Activated naive CD4-positive, alpha-beta T cell treated with anti-CD3 and anti-CD28 coated beads, Interleukin-2, amount 50 U/mL, for 24 hours (primary cell): ENCODE results near the gene TAOK1.
A peak's percentile ranks its signal among the peaks of the same experiment; 100 is the strongest.

Source experiments
- H3K27ac Mint-ChIP-seq: one replicate; pipeline ENCODE4 v1.8.0; 2021; ENCODE audit warnings: mild to moderate bottlenecking, mixed read lengths
- H3K27me3 Mint-ChIP-seq: one replicate; pipeline ENCODE4 v1.8.0; 2021; ENCODE audit warnings: mixed read lengths
- H3K36me3 Mint-ChIP-seq: one replicate; pipeline ENCODE4 v1.8.0; 2021; ENCODE audit warnings: mixed read lengths
- H3K4me1 Mint-ChIP-seq: one replicate; pipeline ENCODE4 v1.8.0; 2021; ENCODE audit warnings: mixed read lengths
- H3K4me3 Mint-ChIP-seq: one replicate; pipeline ENCODE4 v1.8.0; 2021; ENCODE audit warnings: mild to moderate bottlenecking, mixed read lengths
- H3K9me3 Mint-ChIP-seq: one replicate; pipeline ENCODE4 v1.8.0; 2021; ENCODE audit warnings: mixed read lengths

The TAOK1 gene

GRCh38 chr17:29364691-29365090 is 25.5 kb upstream of the TAOK1 start:
- Mint-ChIP-seq H3K4me1 (no peaks in the 10 kb centered on the region), H3K27me3 (no peaks in the 10 kb centered on the region), H3K36me3 (no peaks in the 10 kb centered on the region), H3K4me3 (no peak overlapping the region), H3K27ac (no peak overlapping the region), H3K9me3 (no peaks in the 10 kb centered on the region)

- no peaks in the 10 kb centered on the region for H3K36me3 Mint-ChIP-seq
Observed at GRCh38 chr17:29368161-29368560, 22.0 kb upstream of the TAOK1 start.

GRCh38 chr17:29368926-29369325 is 21.2 kb upstream of the TAOK1 start:
- Mint-ChIP-seq H3K4me3 (no peak overlapping the region), H3K36me3 (no peaks in the 10 kb centered on the region), H3K4me1 (no peaks in the 10 kb centered on the region), H3K9me3 (no peaks in the 10 kb centered on the region), H3K27me3 (no peaks in the 10 kb centered on the region), H3K27ac (no peak overlapping the region)

More at GRCh38 chr17:29368161-29368560, 22.0 kb upstream of the TAOK1 start:
- no peaks in the 10 kb centered on the region for H3K27me3 Mint-ChIP-seq
- H3K9me3 Mint-ChIP-seq: no peaks in the 10 kb centered on the region
- H3K4me1 Mint-ChIP-seq: no peaks in the 10 kb centered on the region
- no peak overlapping the region for H3K4me3 Mint-ChIP-seq
- no peak overlapping the region for H3K27ac Mint-ChIP-seq

- Mint-ChIP-seq H3K27ac (no peak overlapping the region), H3K4me1 (no peaks in the 10 kb centered on the region), H3K27me3 (no peaks in the 10 kb centered on the region), H3K36me3 (no peaks in the 10 kb centered on the region), H3K4me3 (no peak overlapping the region), H3K9me3 (no peaks in the 10 kb centered on the region)
Observed at GRCh38 chr17:29369831-29370735, 20.1 kb upstream of the TAOK1 start.

DNA sequence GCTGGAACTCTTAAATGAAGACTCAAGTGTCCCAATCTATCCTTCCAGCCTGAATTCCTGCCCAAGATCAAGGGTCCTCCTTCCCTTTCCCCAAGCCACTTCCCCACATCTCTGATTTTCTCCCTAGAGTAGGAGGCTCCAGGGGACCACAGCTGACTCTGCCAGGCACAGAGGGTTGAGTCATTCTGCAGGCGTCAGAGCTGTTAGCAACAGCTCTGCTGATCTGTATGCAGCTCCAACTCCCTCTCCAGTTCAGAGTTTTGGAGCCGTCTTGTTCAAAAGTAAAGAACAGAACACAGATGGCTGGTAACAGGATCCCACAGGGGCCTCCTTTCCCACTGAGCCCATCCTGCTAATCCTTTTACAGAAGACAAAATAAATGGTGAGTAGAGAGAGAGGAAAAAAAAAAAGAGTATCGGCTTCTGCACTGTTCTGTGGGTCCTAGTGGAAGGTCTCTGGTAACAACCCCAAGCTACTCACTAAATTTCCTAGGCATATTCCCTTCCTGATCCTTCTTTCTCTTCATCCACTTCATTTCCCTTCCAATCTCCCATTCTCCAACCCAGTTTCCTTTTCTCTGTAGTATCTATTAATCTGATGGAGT is 13.4 kb upstream of the TAOK1 start:
- H3K27ac Mint-ChIP-seq: no peak overlapping the region
- H3K9me3 Mint-ChIP-seq: no peaks in the 10 kb centered on the region
- H3K27me3 Mint-ChIP-seq: no peaks in the 10 kb centered on the region
- H3K4me1 Mint-ChIP-seq: no peaks in the 10 kb centered on the region
- H3K36me3 Mint-ChIP-seq: no peaks in the 10 kb centered on the region
- no peak overlapping the region for H3K4me3 Mint-ChIP-seq

DNA sequence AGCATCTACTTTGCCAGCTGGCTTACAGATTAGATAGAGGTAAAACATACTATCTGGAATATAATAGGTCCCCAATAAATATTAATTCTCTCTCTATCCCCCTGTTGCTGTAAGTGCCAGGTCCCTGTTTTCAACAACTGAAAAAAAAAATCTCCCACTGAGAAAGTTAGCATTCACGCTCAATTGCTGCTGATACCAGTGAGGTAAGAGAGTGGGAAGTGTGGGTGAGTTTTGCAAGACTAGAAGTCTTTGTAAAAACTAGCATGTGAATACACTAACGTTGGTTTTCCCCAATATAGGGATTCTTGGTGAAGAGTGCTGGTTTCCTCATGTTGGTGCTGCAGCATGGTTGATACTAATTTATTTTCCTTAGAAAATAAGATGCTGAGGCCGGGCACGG is 11.7 kb upstream of the TAOK1 start:
- no peak overlapping the region for H3K27ac Mint-ChIP-seq
- no peak overlapping the region for H3K4me3 Mint-ChIP-seq
- H3K36me3 Mint-ChIP-seq: no peaks in the 10 kb centered on the region
- H3K4me1 Mint-ChIP-seq: no peaks in the 10 kb centered on the region
- H3K27me3 Mint-ChIP-seq: no peaks in the 10 kb centered on the region
- no peaks in the 10 kb centered on the region for H3K9me3 Mint-ChIP-seq

DNA sequence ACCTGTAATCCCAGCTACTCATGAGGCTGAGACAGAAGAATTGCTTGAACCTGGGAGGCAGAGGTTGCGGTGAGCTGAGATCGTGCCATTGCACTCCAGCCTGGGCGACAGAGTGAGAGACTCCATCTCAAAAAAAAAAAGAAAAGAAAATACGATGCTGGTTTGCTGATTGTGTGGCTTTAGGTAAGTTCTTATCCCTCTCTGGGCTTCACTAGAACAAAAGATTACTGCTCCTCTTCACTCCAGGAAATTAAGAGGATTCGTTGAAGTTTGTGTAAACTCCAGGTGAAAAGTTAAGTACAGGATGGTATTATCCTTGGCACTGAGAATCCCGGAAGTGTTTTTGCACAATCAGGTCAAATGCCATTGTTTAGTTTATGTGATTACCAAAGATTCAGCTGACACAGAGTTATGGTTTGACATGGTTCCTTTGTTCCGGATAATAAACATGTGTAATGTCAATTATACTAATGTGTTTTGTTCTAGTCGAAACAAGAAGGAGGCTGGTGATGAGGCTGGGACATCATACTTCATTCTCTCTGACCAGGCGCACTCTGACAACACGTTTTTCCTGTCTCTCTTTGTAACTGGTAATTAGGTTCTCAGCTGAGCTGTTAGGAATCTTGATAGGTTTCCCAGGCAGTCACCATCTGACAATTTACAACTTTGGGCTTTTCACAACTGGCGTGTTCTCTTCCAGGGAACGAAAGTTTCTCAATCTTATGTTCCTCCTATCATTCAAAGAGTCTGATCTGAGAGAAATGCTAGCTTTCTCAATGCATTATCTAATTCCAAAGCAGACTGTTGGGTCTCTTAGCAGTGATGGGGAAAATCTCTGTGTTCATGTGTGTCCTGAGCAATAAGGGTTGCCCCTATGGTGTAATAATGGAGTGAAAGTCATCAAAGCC is 10.8 kb upstream of the TAOK1 start:
- Mint-ChIP-seq H3K36me3 (no peaks in the 10 kb centered on the region), H3K4me3 (no peak overlapping the region), H3K27me3 (no peaks in the 10 kb centered on the region), H3K27ac (no peak overlapping the region), H3K9me3 (no peaks in the 10 kb centered on the region), H3K4me1 (no peaks in the 10 kb centered on the region)

DNA sequence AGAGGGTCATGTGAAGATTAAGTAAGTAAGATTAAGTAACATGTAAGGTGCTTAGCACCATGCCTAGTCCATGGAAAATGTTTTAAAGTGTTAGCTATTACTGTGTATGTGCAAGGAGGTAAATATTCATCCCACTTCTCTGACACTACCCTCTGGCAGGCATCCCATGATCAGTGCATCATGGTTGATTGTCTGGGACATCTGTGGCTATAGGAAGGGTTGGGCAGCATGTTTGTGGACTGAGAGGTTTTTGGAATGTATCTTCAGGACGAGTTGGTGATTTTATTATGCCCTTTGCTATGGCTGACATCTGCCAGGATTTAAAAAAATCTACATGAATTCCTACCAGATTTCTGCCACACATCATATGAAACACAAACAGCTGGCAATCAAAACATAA is 6.5 kb upstream of the TAOK1 start:
- Mint-ChIP-seq H3K4me3 (no peak overlapping the region), H3K4me1 (no peaks in the 10 kb centered on the region), H3K36me3 (no peaks in the 10 kb centered on the region), H3K27ac (no peak overlapping the region), H3K27me3 (no peaks in the 10 kb centered on the region), H3K9me3 (no peaks in the 10 kb centered on the region)

DNA sequence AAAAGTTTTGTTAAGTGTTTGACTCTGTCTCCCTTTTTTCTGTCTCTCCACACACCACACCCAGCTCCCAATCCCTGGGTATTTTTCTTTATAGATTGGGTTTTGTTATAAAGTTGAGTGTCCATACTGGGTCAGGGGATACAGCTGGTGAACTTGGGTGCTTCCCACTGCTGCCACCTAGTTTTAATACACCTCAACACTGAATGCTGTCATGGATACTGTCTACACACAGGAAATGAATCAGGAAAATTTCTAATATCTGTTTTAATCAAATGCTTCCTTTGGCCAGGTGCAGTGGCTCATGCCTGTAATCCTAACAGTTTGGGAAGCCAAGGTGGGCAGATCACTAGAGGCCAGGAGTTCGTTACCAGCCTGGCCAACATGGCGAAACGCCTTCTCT is 5.3 kb upstream of the TAOK1 start:
- Mint-ChIP-seq H3K27ac (no peak overlapping the region), H3K9me3 (no peaks in the 10 kb centered on the region), H3K4me3 (no peak overlapping the region), H3K36me3 (no peaks in the 10 kb centered on the region), H3K4me1 (peaks cover 5% of the 10 kb centered on the region), H3K27me3 (no peaks in the 10 kb centered on the region)

- Mint-ChIP-seq H3K27me3 (no peaks in the 10 kb centered on the region), H3K4me1 (peaks cover 14% of the 10 kb centered on the region), H3K9me3 (no peaks in the 10 kb centered on the region), H3K36me3 (no peaks in the 10 kb centered on the region), H3K27ac (no peak overlapping the region), H3K4me3 (no peak overlapping the region)
Observed at GRCh38 chr17:29386760-29387159, 3.4 kb upstream of the TAOK1 start.

- Mint-ChIP-seq H3K36me3 (peaks cover 5% of the 10 kb centered on the region), H3K4me1 (peaks cover 34% of the 10 kb centered on the region), H3K4me3 (peak overlapping the region; percentile 47), H3K27me3 (no peaks in the 10 kb centered on the region), H3K9me3 (no peaks in the 10 kb centered on the region), H3K27ac (no peak overlapping the region)
Observed at GRCh38 chr17:29388937-29389336, 1.2 kb upstream of the TAOK1 start.

GRCh38 chr17:29390851-29391631 is 878 bp downstream of the TAOK1 start:
- H3K9me3 Mint-ChIP-seq: no peaks in the 10 kb centered on the region
- H3K4me3 Mint-ChIP-seq: peak overlapping the region; percentile 95
- peak overlapping the region; percentile 96 for H3K27ac Mint-ChIP-seq
- H3K27me3 Mint-ChIP-seq: no peaks in the 10 kb centered on the region
- peaks cover 5% of the 10 kb centered on the region for H3K36me3 Mint-ChIP-seq
- H3K4me1 Mint-ChIP-seq: peaks cover 46% of the 10 kb centered on the region

DNA sequence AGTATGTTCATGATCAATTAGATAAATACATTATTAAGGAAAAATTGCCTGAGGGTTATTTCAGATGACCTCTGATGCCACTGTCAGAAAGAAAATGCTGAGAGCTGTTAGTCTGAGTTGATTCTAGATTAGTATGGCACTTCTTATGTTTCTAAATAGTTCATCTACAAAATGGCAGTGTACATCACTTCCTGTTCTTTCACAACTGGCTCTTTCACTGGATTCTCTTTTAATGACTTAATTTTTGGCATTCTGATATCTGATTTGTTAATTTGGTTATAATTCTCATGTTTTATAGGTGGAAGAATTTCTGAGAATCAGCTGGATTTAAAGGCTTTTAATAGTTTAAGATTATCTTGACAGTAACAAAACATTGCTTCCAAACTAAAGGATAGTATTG is 3.3 kb downstream of the TAOK1 start:
- Mint-ChIP-seq H3K27me3 (no peaks in the 10 kb centered on the region), H3K36me3 (peaks cover 5% of the 10 kb centered on the region), H3K27ac (peak overlapping the region; percentile 30), H3K4me3 (peak overlapping the region; percentile 56), H3K4me1 (peaks cover 48% of the 10 kb centered on the region), H3K9me3 (no peaks in the 10 kb centered on the region)

- Mint-ChIP-seq H3K4me1 (peaks cover 44% of the 10 kb centered on the region), H3K27ac (no peak overlapping the region), H3K9me3 (no peaks in the 10 kb centered on the region), H3K36me3 (peaks cover 5% of the 10 kb centered on the region), H3K27me3 (no peaks in the 10 kb centered on the region), H3K4me3 (peak overlapping the region; percentile 44)
Observed at GRCh38 chr17:29394761-29395160, 4.6 kb downstream of the TAOK1 start.

GRCh38 chr17:29396066-29396465 is 5.9 kb downstream of the TAOK1 start:
- Mint-ChIP-seq H3K27me3 (no peaks in the 10 kb centered on the region), H3K4me3 (no peak overlapping the region), H3K27ac (no peak overlapping the region), H3K9me3 (no peaks in the 10 kb centered on the region), H3K36me3 (peaks cover 10% of the 10 kb centered on the region), H3K4me1 (peaks cover 46% of the 10 kb centered on the region)
